Measurements from ENCODE around the gene ECE1. TPM values are rescaled to one million over a fixed set of nuclear protein-coding genes. Genes with fewer than 3 reads are reported as not detected.

Gene ECE1
- total and polyA plus RNA-seq, 9 donors = 37.3 to 313 (median 119) TPM

GRCh38 chr1:21335088-21335691 is 44.9 kb upstream of the ECE1 start:
- no peaks in the 10 kb centered on the region for H3K36me3 ChIP-seq
- peak overlapping the region; percentile 81 to 92 for H3K27ac ChIP-seq
- TF ChIP-seq POLR2A (IDR thresholded peaks at IDR 0.05) (no peak), EP300 (IDR thresholded peaks at IDR 0.05) (no peak), CTCF (IDR thresholded peaks at IDR 0.05) (no peak)
- no peaks in the 10 kb centered on the region for H3K9me3 ChIP-seq
- peaks cover 62% of the 10 kb centered on the region for H3K4me1 ChIP-seq (ENCODE audit: insufficient read depth)
- no peak for DNase-seq
- peak overlapping the region; percentile 41 for H3K4me3 ChIP-seq
- H3K27me3 ChIP-seq = no peaks in the 10 kb centered on the region
- WGBS, 3 donors = 29 to 41% (median 32%) methylated on average over 19 of the region's 19 CpGs
- intact Hi-C loops (cut with DNase I) = loop anchor here in 1 of 4 donors (2.0 kb wide), 1 partner anchor 78 kb away; no protein-coding TSS in a partner anchor

- H3K27me3 ChIP-seq = no peaks in the 10 kb centered on the region
- H3K4me1 ChIP-seq (ENCODE audit: insufficient read depth) = peaks cover 56% of the 10 kb centered on the region
- 14 to 23% (median 17%) methylated on average over 20 of the region's 20 CpGs for WGBS, 3 donors
- DNase-seq = peak; percentile 68 to 83 (median 79)
- peak overlapping the region; percentile 41 for H3K4me3 ChIP-seq
- H3K27ac ChIP-seq = peak overlapping the region; percentile 81 to 92
- intact Hi-C loops (cut with DNase I) = loop anchor here in 2 of 4 donors (2.0 to 5.0 kb wide), 2 partner anchors 77 to 78 kb away; no protein-coding TSS in a partner anchor
- peak; percentile 82 to 87 (median 82) for TF ChIP-seq CTCF (IDR thresholded peaks at IDR 0.05)
- TF ChIP-seq POLR2A (IDR thresholded peaks at IDR 0.05) = no peak
- no peaks in the 10 kb centered on the region for H3K36me3 ChIP-seq
- H3K9me3 ChIP-seq = no peaks in the 10 kb centered on the region
Measured at GRCh38 chr1:21334214-21335087, 44.2 kb upstream of the ECE1 start.

GRCh38 chr1:21333824-21334213 is 43.6 kb upstream of the ECE1 start:
- peaks cover 53% of the 10 kb centered on the region for H3K4me1 ChIP-seq (ENCODE audit: insufficient read depth)

More at GRCh38 chr1:21333824-21334213, 43.6 kb upstream of the ECE1 start:
- no peaks in the 10 kb centered on the region for H3K9me3 ChIP-seq
- peak in 1 of 5 donors; percentile 33 for DNase-seq
- H3K4me3 ChIP-seq = no peak overlapping the region
- intact Hi-C loops (cut with DNase I) = loop anchor here in 2 of 4 donors (2.0 to 5.0 kb wide), 2 partner anchors 77 kb away; no protein-coding TSS in a partner anchor
- 91 to 95% (median 91%) methylated on average over 5 of the region's 5 CpGs for WGBS, 3 donors
- TF ChIP-seq POLR2A (IDR thresholded peaks at IDR 0.05) (no peak), EP300 (IDR thresholded peaks at IDR 0.05) (no peak), CTCF (IDR thresholded peaks at IDR 0.05) (no peak)
- H3K27me3 ChIP-seq = no peaks in the 10 kb centered on the region
- H3K27ac ChIP-seq = peak overlapping the region; percentile 81 to 92
- no peaks in the 10 kb centered on the region for H3K36me3 ChIP-seq

All from ovary (tissue), 9 donors.